GM15510 (cell line): Measurements from ENCODE around the gene RASEF.

Experiments used
- POLR2A ChIP-seq: IDR thresholded peaks from 3 replicates; pipeline ENCODE4 v1.6.1; 2011; ENCODE audit warnings: borderline replicate concordance; ENCODE audit not compliant: insufficient read length; ENCODE audit errors: extremely low read depth

The RASEF gene

GRCh38 chr9:82975176-82975575, 87.8 kb downstream of the RASEF start:
- TF ChIP-seq POLR2A: no peak

- no peak for TF ChIP-seq POLR2A
Observed at GRCh38 chr9:82972446-82972845, 90.5 kb downstream of the RASEF start.

- TF ChIP-seq POLR2A: no peak
Observed at GRCh38 chr9:82970359-82970758, 92.6 kb downstream of the RASEF start.

- no peak for TF ChIP-seq POLR2A
Observed at GRCh38 chr9:82969291-82969690, 93.7 kb downstream of the RASEF start.

- no peak for TF ChIP-seq POLR2A
Observed at GRCh38 chr9:82968816-82969215, 94.1 kb downstream of the RASEF start.

GRCh38 chr9:82968388-82968787, 94.6 kb downstream of the RASEF start:
- TF ChIP-seq POLR2A: no peak

- TF ChIP-seq POLR2A: no peak
Observed at GRCh38 chr9:82961504-82962125, 101.3 kb downstream of the RASEF start.

- TF ChIP-seq POLR2A: no peak
Observed at GRCh38 chr9:82957529-82958379, 105.2 kb downstream of the RASEF start.

- TF ChIP-seq POLR2A: no peak
Observed at GRCh38 chr9:82949203-82949602, 113.7 kb downstream of the RASEF start.

GRCh38 chr9:82940376-82940775, 122.6 kb downstream of the RASEF start:
- TF ChIP-seq POLR2A: no peak

- no peak for TF ChIP-seq POLR2A
Observed at GRCh38 chr9:82939451-82939850, 123.5 kb downstream of the RASEF start.

- no peak for TF ChIP-seq POLR2A
Observed at GRCh38 chr9:82938426-82939218, 124.3 kb downstream of the RASEF start.

GRCh38 chr9:82934949-82935348, 128.0 kb downstream of the RASEF start:
- no peak for TF ChIP-seq POLR2A

GRCh38 chr9:82930116-82930515, 132.8 kb downstream of the RASEF start:
- no peak for TF ChIP-seq POLR2A
